ENCODE data around the gene GTF2A1L. TPM values are rescaled to one million over a fixed set of nuclear protein-coding genes. Genes with fewer than 3 reads are reported as not detected.

GTF2A1L gene
- total RNA-seq, 1 donor from 2014 or later: not detected

DNA sequence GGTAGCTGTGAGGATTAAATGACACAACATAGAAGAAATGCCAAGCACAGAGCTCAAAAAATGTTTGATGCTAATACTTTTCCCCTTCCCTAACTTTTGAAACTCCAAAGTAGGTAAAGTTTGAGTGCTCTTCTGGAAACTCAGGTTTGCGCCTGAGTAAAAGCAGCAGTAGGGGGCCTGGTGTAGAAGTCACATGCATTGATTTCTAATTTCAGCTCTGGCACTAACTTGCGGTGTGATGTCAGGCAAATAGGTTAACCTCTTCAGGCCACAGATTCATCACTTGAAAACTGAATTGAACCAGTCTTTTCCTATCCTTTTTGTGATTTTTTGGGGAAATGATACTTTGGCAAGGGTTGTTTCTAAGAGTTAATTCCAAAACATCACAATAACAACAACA is 110.6 kb downstream of the GTF2A1L start:
- DNase-seq (ENCODE audit: low spot score): no peak
- ATAC-seq: no peak

DNA sequence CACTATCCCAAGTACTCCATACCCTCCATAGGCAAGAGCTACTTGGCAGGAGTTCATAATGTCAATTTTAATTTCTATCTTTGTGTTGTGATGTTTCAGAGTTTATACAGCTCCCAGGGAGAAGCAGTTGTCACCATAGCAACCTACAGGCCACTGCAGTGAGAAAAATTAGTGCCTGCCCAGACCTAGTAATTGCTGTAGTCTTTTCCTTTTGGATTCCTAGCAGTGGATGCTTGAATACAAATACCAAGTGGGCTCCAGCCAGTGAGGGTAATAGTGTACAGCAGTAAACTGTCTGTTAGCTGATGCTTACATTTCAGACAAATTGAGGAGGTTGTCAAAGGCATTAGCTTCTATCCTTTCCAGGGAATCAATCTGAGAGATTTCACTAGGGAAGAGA is 111.2 kb downstream of the GTF2A1L start:
- no peak for ATAC-seq

More for the DNA sequence above, 111.2 kb downstream of the GTF2A1L start:
- no peak for DNase-seq (ENCODE audit: low spot score)

Other genes starting within 250 kb of the GTF2A1L start
- gene PPP1R21, start 177.1 kb upstream of the GTF2A1L start, total RNA-seq: 12.7 TPM
- 0.93 TPM for gene STON1, start 87.7 kb upstream of the GTF2A1L start, total RNA-seq
- not detected for gene LHCGR, start 137.9 kb downstream of the GTF2A1L start, total RNA-seq